ENCODE data around the gene TMEM254. TPM values are rescaled to one million over a fixed set of nuclear protein-coding genes. Genes with fewer than 3 reads are reported as not detected.

Gene TMEM254
- total RNA-seq, 1 donor from 2014 or later: 9.2 TPM

DNA sequence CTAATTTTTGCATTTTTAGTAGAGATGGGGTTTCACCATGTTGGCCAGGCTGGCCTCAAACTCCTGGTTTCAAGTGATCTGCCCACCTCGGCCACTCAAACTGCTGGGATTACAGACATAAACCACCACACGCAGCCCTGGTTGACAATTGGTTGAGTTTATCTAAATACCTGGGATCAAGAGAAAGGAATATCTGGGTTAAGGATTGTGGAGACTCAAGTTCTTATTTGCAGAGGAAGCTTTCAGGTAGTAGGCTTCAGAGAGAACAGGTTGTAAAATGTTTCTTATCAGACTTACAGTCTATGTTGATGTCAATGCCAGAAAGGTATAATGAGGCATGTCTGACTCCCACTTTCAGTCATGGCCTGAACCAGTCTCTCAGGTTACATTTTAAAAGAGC lies 5.9 kb upstream of the TMEM254 start:
- Histone ChIP-seq H3K36me3 (no peaks in the 10 kb centered on the region), H3K9me3 (replicated peaks) (no peaks in the 10 kb centered on the region), H3K27ac (replicated peaks) (no peak overlapping the region), H3K4me1 (peaks cover 2% of the 10 kb centered on the region), H3K4me3 (no peak overlapping the region), H3K27me3 (ENCODE audit: low read depth) (no peaks in the 10 kb centered on the region)
- TF ChIP-seq, protein P1, sequence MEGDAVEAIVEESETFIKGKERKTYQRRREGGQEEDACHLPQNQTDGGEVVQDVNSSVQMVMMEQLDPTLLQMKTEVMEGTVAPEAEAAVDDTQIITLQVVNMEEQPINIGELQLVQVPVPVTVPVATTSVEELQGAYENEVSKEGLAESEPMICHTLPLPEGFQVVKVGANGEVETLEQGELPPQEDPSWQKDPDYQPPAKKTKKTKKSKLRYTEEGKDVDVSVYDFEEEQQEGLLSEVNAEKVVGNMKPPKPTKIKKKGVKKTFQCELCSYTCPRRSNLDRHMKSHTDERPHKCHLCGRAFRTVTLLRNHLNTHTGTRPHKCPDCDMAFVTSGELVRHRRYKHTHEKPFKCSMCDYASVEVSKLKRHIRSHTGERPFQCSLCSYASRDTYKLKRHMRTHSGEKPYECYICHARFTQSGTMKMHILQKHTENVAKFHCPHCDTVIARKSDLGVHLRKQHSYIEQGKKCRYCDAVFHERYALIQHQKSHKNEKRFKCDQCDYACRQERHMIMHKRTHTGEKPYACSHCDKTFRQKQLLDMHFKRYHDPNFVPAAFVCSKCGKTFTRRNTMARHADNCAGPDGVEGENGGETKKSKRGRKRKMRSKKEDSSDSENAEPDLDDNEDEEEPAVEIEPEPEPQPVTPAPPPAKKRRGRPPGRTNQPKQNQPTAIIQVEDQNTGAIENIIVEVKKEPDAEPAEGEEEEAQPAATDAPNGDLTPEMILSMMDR (IDR thresholded peaks at IDR 0.05; ENCODE audit: borderline replicate concordance): no peak
- no peak for DNase-seq
- intact Hi-C loops (cut with micrococcal nuclease): loop anchor here (10.0 kb wide), 1 partner anchor 62 kb away; the partner anchor contains the start of gene PLAC9

DNA sequence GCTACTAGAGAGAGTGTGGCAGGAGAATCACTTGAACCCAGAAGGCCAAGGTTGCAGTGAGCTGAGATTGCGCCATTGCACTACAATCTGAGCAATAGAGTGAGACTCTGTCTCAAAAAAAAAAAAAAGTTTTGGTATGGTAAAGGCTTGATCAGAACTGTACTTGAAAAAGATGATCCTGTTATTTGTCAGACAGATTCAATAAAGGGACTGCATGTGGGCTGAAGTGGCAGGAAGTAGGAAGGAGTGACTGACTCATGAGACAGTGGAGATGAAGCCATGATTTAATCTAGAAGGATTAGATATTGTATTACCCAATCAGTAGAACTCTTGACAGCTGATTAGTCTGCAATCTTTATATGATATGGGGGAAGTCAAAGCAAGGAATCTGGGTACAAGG lies 2.7 kb upstream of the TMEM254 start:
- TF ChIP-seq, protein P1 (IDR thresholded peaks at IDR 0.05; ENCODE audit: borderline replicate concordance): no peak
- H3K4me1 ChIP-seq: peaks cover 25% of the 10 kb centered on the region
- intact Hi-C loops (cut with micrococcal nuclease): loop anchor here (10.0 kb wide), 1 partner anchor 59 kb away; the partner anchor contains the start of gene PLAC9

DNA sequence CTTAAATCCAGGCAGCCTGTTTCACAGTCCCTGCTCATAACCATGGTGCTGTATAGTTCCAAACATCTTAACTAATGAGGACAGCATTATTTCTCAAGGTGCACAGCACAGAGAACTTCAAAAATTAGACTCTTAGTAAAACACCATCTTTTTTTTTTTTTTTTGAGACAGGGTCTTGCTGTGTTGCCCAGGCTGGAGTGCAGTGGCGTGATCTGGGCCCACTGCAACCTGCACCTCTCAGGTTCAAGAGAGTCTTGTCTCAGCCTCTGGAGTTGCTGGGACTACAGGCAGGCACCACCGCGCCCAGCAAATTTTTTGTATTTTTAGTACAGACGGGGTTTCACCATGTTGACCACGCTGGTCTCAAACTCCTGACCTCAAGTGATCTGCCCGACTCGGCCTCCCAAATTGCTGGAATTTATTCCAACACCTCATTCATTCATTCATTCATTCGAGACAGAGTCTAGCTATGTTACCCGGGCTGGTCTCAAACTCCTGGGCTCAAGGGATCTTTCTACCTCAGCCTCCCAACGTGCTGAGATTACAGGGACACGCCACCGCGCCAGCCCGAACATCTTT lies 507 bp upstream of the TMEM254 start:
- no peaks in the 10 kb centered on the region for H3K9me3 ChIP-seq (replicated peaks)
- peaks cover 25% of the 10 kb centered on the region for H3K4me1 ChIP-seq
- H3K4me3 ChIP-seq: peak overlapping the region; percentile 84
- H3K27me3 ChIP-seq (ENCODE audit: low read depth): no peaks in the 10 kb centered on the region
- no peak for DNase-seq
- TF ChIP-seq, protein P1 (IDR thresholded peaks at IDR 0.05; ENCODE audit: borderline replicate concordance): no peak
- peak overlapping the region; percentile 99 for H3K27ac ChIP-seq (replicated peaks)
- peaks cover 5% of the 10 kb centered on the region for H3K36me3 ChIP-seq
- intact Hi-C loops (cut with micrococcal nuclease): loop anchor here (10.0 kb wide), 1 partner anchor 57 kb away; the partner anchor contains the start of gene PLAC9

More for the DNA sequence above, 2.7 kb upstream of the TMEM254 start:
- no peak for DNase-seq
- no peaks in the 10 kb centered on the region for H3K27me3 ChIP-seq (ENCODE audit: low read depth)
- H3K27ac ChIP-seq (replicated peaks): no peak overlapping the region
- H3K4me3 ChIP-seq: no peak overlapping the region
- H3K9me3 ChIP-seq (replicated peaks): no peaks in the 10 kb centered on the region
- no peaks in the 10 kb centered on the region for H3K36me3 ChIP-seq

DNA sequence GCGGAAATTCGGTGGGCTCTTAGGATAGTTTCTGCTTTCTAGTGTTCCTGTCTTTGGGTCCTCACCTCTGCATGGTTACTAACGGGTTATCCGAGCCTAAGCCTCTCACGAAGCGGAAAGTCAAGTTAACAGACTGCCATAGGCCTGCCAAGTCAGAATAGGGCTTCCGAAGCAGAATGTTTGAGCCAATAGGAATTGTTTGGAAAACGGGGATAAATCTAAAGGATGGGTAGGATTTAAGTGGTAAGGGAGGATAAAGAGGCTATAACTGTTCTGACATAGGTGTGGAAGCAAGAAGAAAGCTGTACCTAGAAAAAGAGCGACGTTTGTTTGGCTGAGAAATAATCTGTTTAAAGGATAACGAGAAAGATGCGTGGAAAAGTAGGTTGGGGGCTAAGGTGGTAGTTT lies 851 bp downstream of the TMEM254 start:
- DNase-seq: no peak
- peak overlapping the region; percentile 99 for H3K27ac ChIP-seq (replicated peaks)
- peaks cover 25% of the 10 kb centered on the region for H3K4me1 ChIP-seq
- intact Hi-C loops (cut with micrococcal nuclease): loop anchor here (10.0 kb wide), 1 partner anchor 55 kb away; the partner anchor contains the start of gene PLAC9
- H3K27me3 ChIP-seq (ENCODE audit: low read depth): no peaks in the 10 kb centered on the region
- H3K9me3 ChIP-seq (replicated peaks): no peaks in the 10 kb centered on the region
- H3K4me3 ChIP-seq: peak overlapping the region; percentile 84
- TF ChIP-seq, protein P1 (IDR thresholded peaks at IDR 0.05; ENCODE audit: borderline replicate concordance): no peak
- peaks cover 19% of the 10 kb centered on the region for H3K36me3 ChIP-seq

DNA sequence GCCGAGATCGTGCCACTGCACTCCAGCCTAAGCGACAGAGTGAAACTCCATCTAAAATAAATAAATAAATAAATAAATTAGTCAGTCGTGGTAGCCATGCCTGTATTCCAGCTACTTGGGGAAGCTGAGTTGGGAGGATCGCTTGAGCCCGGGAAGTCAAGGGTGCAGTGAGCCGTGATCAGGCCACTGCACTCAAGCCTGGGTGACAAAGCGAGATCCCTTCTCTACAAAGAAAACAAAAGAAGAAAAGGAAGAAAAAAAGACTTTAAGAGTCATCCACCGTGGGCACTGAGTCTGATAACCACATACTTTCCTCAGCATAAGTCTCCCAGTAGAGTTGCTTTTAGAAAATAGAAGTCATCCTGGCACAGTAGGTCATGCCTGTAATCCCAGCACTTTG lies 2.6 kb downstream of the TMEM254 start:
- Histone ChIP-seq H3K36me3 (peaks cover 24% of the 10 kb centered on the region), H3K27me3 (ENCODE audit: low read depth) (no peaks in the 10 kb centered on the region), H3K27ac (replicated peaks) (no peak overlapping the region), H3K4me3 (no peak overlapping the region), H3K4me1 (peaks cover 25% of the 10 kb centered on the region), H3K9me3 (replicated peaks) (no peaks in the 10 kb centered on the region)
- intact Hi-C loops (cut with micrococcal nuclease): no loop called here
- no peak for DNase-seq
- TF ChIP-seq, protein P1 (IDR thresholded peaks at IDR 0.05; ENCODE audit: borderline replicate concordance): no peak
